ENCODE results near the gene PRR22.

Gene PRR22

DNA sequence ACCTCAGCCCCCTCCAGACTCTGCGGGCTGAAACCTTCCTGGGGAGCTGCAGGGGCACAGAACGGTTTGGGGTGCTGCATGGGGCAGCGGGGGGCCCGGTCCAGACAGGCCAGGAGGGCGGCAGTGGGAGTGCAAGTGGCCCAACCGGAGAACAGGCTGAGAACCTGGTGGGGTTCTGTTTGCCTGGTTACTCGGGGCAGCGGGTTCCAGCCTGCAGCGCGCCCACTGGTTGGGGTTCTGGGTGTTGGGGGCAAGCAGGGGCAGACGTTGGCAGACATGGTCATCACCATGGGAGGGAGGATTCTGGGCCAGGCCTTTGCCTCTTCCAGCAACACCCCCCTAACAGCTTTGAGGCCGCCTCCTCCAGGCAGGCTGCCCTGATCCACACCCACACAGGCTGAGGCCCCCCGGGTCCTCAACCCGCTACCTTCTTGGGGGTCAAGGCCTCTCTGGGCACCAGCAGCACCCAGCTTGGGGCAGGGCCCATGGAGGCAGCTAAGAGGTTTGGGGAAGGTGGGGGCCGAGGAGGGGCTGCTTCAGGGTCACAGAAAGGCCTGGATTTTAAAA is at the start of gene PRR22:
Gene PRR22, minus strand, starts transcription at position 166 of the 567 bp plus-strand sequence. Its CDS starts 86 bp downstream, at position 80.
- DNase-seq (ENCODE audit: low read depth, low spot score), result no peak

DNA sequence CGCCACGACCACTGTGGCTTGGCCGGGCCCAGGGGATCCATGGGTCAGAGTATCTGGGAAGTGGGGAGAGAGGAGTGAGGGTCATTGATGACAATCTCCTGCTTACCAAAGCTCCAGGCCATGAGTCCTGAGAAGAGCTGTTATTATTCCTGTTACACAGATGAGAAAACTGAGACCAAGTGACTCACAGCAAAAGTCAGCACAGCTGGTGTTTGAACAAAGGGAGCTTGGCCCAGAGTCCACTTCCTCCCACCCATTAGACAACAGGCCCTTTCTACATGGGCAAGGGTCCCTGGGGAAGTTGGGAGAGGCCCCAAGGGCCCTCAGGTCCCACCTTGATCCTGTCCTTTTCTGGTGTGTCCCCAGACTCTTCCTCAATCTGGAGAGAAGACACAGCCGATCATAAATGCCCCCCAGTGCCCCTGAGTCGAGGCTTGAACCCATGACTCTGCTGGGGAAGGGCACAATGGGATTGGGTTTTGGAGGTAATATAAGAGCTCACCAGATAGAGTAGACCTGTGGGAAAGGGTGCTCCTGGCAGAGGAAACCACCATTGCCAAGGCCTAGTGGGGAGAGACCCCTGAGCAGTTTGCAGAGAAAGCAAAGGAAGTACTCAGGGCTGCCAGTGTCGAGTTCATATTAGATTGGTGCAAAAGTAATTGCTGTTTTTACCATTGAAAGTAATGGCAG is 48.1 kb upstream of the PRR22 start:
- DNase-seq (ENCODE audit: low read depth, low spot score), result no peak

DNA sequence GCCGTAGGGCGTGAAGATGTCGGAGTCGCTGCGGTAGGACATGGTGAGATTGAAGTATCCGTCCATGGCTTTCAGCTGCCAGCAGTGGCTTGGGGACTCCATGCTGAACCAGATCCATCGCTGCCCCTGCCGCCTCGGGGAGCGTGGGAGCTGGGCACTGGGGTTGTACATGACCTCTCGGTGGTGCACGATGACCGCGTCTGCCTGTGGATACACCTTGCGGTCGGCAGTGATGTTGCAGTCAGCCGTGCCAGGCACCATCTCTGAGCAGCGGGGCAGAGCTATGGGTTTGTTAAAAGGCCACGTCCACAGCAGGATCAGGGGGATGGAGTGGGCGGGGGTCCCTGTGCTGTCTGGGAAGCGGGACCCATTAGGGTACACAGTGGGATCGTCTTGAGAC is 47.5 kb upstream of the PRR22 start:
- no peak for DNase-seq (ENCODE audit: low read depth, low spot score)

DNA sequence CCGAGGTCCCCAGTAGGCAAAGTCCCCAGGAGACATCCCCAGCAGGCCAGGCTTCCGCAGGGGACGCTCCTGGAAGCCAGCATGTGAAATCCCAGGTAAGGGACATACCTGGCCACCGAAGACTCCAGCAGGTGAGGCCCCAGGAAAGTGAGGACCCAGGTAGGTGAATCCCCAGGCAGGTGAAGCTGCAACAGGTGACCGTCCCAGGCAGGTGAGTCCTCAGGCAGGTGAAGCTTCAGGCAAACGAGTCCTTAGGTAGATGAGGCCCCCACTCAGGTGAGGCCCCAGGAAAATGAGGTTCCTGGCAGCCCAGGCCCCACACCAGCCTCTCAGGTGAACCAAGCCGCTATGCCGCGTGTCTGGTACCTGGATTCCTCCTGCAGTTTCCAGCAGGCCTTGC is 46.6 kb upstream of the PRR22 start:
- no peak for DNase-seq (ENCODE audit: low read depth, low spot score)

DNA sequence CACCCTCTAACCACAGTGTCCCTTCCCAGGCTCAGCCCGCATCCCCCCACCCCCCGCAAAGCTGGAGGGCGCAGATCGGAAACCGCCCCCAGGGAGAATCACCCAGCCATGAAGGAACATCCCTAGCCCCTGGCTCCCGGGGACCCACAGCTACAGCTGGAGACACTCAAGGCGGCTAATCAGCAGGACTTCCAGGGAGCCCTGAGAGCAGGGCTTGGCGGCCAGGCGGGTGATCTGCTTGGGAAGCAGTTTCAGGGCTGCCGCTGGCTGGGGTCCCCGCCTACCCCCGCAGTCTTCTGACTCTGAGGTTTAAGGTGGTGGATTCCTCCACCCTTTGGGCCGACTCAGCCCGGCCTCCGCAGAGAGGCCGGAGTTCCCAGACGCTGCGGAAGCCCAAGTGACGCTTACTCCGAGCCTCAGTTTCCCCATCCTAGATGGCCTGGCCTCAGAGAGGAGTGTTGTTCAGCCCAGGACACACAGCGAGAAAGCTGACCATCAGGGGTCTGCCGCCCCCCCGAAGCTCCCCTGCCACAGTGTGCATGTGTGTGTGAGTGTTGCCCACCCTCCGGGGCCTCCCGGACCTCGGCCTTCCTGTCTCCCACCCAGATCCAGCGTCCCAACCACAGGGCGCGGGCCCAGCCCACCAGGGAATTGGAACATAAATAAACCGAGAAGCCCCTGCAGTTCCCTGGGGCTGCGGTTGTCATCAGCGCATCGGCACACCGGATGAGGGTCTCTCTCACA is 45.2 kb upstream of the PRR22 start:
- DNase-seq (ENCODE audit: low read depth, low spot score), result no peak

DNA sequence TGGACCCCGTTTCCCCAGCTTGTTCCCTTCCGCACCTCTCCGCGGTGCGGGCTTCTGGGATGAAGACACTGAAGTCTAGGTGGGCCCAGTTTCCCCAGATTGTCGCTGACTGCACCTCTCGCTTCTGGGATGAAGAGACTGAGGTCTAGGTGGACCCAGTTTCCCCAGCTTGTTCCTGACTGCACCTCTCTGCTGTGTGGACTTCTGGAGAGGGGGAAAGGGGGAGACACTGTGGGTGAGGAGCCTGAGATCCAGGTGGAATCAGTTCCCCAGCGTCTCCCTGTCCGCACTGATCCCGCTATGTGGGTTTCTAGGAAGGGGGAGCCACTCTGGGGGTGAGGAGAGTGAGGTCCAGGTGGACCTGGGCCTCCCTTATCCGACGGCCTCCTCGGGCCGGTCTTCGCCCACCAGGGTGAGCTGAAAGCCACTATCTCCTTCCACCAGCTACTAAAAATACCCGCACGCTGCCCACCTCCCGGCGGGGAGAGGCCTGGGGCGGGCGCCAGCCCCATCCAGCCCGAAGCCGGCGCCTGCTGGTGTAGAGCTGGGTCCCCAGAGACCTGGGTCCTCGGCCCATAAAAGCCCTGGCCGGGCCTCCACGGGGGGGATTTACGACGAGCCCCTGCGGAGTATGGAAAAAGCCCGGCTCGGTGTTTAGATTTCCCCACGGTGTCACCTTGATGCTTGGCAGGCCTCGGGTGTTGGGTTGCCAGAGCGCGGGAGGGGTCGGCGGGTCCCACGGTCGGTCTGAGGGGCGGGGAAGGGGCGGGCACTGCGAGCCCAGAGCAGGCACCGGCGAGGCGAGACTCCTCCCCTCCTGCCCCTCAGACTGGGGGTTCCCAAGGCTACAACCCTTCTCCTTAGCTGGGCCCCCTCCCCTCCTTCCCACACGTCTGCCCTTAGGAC is 44.4 kb upstream of the PRR22 start:
- no peak for DNase-seq (ENCODE audit: low read depth, low spot score)

DNA sequence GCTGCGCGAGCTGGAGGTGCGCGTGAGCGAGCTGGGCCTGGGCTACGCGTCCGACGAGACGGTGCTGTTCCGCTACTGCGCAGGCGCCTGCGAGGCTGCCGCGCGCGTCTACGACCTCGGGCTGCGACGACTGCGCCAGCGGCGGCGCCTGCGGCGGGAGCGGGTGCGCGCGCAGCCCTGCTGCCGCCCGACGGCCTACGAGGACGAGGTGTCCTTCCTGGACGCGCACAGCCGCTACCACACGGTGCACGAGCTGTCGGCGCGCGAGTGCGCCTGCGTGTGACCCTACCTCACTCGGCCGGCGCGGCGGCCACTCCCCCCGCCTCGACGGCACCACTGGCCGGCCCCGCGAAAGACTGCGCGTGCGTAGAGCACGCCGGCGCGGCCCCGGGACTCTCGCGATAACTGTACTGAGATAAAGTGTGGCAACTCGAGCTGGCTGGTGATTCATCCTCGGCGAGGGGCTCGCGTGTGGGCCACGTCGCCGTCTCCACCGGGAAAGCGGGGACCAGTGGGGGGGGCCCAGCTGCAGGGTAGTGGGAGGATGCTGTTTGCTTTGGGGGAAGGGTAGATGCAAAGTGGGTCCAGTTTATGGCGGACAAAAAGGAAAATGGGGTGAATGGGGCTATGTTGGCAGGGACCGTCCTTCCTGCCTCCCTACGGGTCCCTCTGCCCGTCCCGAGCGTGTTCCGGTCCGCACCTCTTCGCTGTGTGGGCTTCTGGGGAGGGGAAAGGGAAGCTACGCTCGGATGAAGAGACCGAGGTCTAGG is 43.5 kb upstream of the PRR22 start:
- peak; percentile 86 for DNase-seq (ENCODE audit: low read depth, low spot score)

DNA sequence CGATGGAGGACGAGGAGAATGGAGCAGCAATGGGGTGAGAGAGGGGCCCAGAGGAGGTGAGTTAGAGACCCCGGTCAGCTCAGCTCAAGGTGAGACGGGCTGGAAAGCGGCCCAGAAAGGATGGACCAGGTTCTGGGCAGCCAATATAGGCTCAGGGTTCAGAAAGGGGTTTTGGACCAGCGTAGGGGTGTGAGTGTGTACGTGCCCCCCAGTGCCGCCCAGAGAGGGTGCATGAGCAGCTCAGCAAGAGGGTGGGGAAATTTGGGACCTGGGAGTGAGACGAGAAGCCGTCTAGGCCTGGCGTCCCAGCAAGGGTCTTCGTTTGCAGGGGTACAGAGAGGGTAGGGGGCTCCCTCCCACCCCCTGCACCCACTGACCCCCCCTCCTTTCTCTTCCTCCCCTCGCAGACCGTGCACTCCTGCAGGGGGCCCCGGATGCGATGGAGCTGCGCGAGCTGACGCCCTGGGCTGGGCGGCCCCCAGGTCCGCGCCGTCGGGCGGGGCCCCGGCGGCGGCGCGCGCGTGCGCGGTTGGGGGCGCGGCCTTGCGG is 42.9 kb upstream of the PRR22 start:
- DNase-seq (ENCODE audit: low read depth, low spot score), result no peak

DNA sequence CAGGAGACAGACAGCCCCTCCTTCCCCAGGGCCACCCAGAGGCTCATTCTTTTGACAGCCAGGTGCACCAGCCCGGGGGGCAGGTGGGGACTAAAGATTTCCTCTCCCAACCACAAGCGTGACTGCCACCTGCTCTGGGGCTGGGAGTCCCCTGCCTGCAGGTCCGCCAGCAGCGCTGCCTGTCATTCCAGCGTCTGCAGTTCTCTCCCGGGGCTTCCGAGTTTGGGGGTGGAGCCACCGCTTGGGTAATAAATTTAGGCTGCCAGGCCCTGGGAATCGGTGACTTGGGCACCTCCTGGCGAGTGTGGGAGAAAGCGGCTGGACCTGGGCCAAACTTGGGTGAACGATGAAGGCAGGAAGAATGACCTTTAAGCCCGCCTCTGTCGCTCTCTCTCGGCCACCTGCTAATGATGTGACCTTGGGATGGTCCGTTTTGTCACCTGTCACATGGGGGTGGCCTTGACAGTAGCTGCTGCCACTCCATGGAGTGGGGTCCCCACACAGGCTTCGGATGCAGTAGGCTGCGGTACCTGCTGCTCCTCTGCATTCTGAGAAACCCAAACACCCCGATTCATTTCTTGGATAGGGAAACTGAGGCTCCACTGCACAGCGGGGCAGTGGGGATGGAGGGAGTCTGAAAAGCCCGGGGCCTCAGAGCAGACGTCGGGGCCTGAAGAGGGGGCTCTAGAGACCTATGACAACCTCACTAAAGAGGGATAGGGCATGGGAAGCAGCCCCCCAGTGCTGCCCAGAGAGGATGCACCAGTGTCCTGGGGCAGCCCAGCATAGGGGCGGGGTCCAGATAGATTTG is 42.2 kb upstream of the PRR22 start:
- no peak for DNase-seq (ENCODE audit: low read depth, low spot score)

DNA sequence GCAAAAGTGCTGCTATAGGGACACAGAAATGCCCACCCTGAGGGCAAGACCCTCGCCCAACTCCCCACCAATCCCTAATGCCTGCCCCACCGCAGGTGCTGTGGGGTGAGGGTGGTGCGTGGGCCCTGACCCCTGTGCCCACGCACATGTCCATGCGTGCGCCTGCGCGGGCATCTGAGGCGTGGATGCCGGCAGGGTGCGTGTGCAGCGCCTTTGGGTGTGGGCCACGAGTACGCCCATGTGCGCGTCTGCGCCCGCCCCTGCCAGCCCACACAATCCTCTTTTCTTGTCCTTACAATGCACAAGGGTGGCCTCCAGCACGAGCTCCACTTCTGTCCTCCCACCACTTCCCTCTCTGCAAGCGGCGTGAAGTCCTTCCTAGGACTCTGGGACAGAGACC is 40.6 kb upstream of the PRR22 start:
- no peak for DNase-seq (ENCODE audit: low read depth, low spot score)

DNA sequence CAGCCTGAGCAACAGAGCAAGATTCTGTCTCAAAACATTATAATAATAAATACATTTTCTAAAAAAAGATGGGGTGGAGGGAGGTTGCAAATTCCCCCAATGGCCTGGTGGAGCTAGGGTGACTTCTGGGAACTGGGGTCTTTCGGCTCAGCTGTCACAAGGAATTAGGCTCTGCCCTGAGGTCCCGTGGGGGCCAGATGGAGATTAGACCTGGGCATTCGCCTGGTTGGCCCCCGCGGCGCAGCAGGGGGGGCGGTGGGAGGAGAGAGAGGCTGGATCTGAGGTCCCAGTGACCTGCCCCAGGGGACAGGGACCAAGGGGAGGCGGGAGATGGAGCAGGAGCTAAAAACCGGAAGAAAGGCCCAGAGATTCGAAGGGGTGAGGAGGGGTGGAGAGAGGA is 40.2 kb upstream of the PRR22 start:
- DNase-seq (ENCODE audit: low read depth, low spot score), result no peak

DNA sequence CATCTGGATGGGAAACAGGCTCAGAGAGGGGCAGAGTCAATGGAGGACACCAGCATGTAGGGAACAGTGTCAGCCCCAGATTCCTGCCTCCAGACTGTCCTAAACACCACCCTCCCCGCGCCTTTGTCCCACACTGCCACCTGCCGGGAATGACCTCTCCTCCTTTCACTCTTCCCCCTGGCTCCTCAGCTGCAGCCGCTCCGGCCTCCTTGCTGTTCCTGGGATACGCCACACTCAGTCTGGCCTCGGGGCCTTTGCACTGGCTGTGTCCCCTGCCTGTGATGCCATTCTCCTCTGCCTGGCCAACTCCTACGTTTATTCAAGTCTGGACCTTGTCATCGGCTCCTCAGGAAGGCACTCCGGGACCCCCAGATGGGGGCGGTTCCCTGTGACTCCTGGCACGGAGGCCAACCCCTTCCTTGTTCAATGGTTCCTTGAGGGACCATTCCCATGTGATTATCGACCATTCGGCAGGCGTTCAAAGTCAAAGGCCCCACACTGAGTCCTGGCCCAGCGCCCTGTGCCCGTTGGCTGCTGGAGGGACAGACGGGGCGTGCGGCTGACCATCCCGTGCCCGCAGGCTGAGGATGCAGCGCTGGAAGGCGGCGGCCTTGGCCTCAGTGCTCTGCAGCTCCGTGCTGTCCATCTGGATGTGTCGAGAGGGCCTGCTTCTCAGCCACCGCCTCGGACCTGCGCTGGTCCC is 39.2 kb upstream of the PRR22 start:
- no peak for DNase-seq (ENCODE audit: low read depth, low spot score)

DNA sequence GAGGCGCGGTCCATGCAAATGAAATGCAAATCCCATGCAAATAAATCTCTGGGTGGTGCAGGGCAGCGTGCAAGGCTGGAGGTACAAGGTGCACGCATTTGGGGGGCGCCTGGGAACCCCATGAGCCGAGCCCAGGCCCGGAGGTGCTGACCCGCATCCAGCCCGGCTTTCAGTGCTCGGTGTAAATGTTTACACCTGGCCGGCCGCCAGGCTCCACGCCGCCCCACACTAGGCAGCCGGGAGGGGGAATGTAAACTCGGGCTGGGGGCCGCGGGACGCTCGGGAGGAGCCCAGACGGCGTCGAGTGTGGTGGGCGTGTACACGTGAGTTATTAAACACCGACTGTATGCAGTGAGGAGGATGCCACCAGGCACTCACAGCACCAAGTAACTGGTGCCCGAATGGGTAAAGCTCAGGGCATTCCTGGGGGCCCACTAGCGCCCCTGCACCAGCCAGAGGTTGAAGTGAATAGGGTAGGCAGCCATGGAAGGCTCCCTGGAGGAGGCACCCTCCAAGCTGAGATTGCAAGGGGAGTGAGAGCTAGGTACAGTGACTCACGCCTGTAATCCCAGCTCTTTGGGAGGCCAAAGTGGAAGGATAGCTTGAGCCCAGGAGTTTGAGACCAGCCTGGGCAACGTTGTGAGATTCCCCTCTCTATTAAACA is 37.8 kb upstream of the PRR22 start:
- no peak for DNase-seq (ENCODE audit: low read depth, low spot score)

DNA sequence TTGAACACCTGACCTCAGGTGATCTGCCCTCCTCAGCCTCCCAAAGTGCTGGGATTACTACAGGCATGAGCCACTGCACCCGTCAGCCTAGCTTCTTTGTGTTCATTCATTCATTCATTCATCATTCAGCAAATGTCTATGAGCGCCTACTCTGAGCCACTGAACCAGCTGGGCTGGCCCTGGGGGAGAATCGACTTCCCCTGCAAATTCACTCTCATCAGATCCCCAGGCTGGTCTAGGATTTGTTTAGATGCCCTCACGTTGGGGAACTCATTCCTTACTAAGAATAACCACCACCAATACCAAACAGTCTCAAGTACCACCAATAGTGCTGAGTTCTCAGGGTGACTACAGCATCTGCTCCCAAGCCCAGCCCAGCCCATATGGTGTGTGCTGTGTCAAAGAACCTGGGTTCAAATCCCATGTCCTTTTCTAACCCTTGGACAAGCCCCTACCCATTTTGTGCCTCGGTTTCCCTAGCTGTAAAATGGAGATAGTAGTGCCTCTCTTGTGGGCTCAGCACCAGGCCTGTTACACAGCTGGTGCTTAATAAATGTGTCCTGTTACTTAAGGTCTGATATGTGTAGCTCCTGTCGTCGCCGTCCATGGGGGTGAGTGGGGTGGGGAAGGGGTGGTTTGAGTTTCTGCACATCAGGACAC is 37.1 kb upstream of the PRR22 start:
- DNase-seq (ENCODE audit: low read depth, low spot score), result no peak

DNA sequence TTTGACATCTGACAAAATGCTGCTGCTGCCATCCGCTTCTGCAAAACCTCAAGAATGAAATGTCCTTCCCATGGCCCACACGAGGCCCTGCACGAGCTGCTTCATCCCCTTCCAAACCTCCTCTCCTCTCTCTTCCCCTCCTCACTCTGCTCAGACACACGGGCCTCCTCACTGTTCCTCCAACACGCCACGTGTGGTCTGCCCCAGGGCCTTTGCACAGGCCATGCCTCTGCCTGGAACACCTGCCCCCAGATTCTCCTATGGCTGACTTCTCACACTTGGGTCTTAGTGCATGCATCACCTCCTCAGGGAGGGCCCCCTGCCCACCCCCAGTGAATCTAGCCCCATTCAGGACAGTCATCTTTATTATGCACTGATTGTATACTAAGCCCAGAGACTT is 36.2 kb upstream of the PRR22 start:
- no peak for DNase-seq (ENCODE audit: low read depth, low spot score)

DNA sequence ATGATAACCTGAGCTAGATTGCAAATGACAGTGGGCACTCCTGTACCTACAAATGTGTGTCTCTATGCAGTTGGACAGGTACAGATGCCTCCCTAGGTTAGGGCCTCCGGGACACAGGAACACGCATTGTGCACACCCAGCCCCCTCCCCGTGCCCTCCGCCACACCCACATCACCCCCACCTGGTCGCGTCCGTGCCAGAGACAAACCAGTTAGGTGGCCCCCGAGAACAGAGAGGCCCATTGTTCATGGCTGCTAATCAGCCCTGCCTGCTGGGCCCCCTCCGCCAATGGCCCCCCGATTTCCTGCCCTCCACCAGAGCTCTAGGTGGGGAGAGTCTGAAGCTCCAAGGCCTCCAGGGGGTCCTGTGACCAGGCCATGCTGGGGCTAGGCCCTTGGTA is 34.0 kb upstream of the PRR22 start:
- no peak for DNase-seq (ENCODE audit: low read depth, low spot score)

DNA sequence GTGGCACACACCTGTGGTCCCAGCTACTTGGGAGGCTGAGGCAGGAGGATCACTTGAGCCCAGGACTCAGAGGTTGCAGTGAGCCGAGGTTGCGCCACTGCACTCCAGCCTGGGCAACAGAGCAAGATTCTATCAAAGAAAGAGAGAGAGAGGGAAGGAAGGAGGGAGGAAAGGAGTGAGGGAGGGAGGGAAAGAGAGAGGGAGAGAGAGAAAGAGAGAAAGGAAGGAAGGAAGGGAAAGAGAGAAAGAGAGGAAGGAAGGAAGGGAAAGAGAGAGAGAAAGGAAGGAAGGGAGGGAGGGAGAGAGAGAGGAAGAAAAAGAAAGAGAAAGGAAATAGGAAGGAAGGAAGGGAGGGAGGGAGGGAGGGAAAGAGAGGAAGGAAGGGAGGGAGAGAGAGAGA is 32.7 kb upstream of the PRR22 start:
- no peak for DNase-seq (ENCODE audit: low read depth, low spot score)

DNA sequence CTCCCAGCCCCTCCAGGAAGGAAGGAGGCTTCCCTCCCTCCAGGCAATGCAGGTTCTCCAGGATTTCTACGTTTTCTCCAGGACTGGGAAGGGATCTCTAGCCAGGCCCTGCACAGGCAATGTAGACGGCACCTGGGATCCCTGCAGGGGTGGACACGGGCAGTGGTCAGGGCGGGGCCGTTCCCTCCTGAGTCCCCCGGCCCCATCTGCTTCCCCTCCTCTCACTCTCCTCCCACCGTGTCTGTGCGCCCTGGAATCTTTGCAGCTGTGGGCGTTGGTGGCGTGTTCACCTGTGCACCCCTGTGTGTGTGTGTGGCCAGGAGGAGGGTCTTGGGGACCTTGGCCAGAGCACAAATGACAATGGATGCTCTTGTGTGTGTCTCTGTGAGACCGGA is 30.3 kb upstream of the PRR22 start:
- DNase-seq (ENCODE audit: low read depth, low spot score), result no peak
